Neutrophil (primary cell): ENCODE measurements around the gene CHST11.
A peak's percentile ranks its signal among the peaks of the same experiment; 100 is the strongest.

Experiments
- H3K27ac ChIP-seq: fragments of 200-600 bp; sonication (generic); 2 replicates; pipeline ENCODE4 v1.5.1; 2016; ENCODE audit warnings: mild to moderate bottlenecking, moderate library complexity
- H3K27me3 ChIP-seq: fragments of 200-600 bp; sonication (generic); 2 replicates; pipeline ENCODE4 v1.6.0; 2016; ENCODE audit warnings: mild to moderate bottlenecking
- H3K36me3 ChIP-seq: fragments of 200-600 bp; sonication (generic); 2 replicates; pipeline ENCODE4 v1.5.1; 2017
- H3K4me1 ChIP-seq, 2 experiments: fragments of 200-600 bp in 1 of 2; sonication (generic) in 1 of 2; 1 replicate in 1 of 2; 2 replicates in 1 of 2; pipeline versions ENCODE4 v1.5.1 to v1.6.1; 2013 to 2016; ENCODE audit warnings: low read depth in 1 of 2, low read length in 1 of 2, mild to moderate bottlenecking in 1 of 2, moderate library complexity in 1 of 2; ENCODE audit not compliant: control insufficient read depth in 1 of 2, insufficient read depth in 1 of 2
- H3K4me3 ChIP-seq, 2 experiments: fragments of 200-600 bp in 1 of 2; sonication (generic) in 1 of 2; 1 replicate in 1 of 2; 2 replicates in 1 of 2; pipeline ENCODE4 v1.5.1; 2013 to 2016; ENCODE audit warnings: low read depth in 1 of 2, low read length in 1 of 2, mild to moderate bottlenecking in 1 of 2, moderate library complexity in 1 of 2
- H3K9me3 ChIP-seq: fragments of 200-600 bp; sonication (generic); 2 replicates; pipeline ENCODE4 v1.5.1; 2016
- CTCF ChIP-seq: fragments of 200-600 bp; sonication (generic); IDR thresholded peaks from 2 replicates; pipeline ENCODE4 v1.5.1; 2016; ENCODE audit warnings: antibody characterized with exemption

CHST11 gene

GRCh38 chr12:104469066-104469465, 12.3 kb downstream of the CHST11 start:
- no peak for TF ChIP-seq CTCF
- Histone ChIP-seq H3K27me3 (no peaks in the 10 kb centered on the region), H3K36me3 (no peaks in the 10 kb centered on the region), H3K27ac (peak overlapping the region; percentile 7), H3K4me3 (no peak overlapping the region), H3K4me1 (peaks cover 76 to 84% of the 10 kb centered on the region in 2 experiments), H3K9me3 (no peaks in the 10 kb centered on the region)

DNA sequence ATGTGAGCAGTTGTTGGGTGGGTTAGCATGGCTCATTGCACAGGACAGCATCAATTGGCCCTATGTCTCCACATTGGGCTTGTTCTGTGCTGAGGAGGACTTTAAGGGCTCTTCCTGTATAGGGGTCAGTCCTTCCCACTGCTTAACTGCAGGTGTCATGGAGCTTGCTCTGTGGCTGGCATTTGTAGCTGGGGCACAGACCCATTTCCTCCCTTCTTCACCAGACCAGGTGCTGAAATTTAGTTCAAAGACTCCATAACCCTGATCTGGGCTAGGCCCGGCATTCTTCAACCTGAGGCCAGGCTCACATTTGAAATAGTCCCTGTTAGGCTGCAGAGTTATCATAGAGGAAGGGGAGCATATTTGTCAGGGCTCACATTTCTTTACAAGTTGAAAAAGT, 12.8 kb downstream of the CHST11 start:
- TF ChIP-seq CTCF, result no peak
- H3K36me3 ChIP-seq, result no peaks in the 10 kb centered on the region
- H3K27ac ChIP-seq, result peak overlapping the region; percentile 7
- peaks cover 72 to 79% of the 10 kb centered on the region in 2 experiments for H3K4me1 ChIP-seq
- H3K27me3 ChIP-seq, result no peaks in the 10 kb centered on the region
- no peak overlapping the region for H3K4me3 ChIP-seq
- H3K9me3 ChIP-seq, result no peaks in the 10 kb centered on the region

DNA sequence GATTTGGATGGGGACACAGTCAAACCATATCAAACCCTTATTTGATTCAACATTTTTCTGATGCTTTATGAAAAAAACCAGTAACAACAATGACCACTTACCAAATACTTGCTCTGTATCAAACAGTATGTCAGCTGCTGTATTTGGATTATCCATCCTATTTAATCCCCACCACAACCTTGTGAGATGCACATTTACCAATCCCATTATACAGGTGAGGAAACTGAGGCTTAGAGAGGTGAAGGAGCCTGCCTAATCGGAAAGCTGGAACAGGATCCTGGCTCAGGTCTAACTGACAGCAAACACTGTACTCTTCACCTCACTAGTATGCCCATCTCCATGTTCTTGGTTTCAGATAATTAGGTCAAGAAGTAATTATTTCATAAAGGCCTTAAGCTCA, 13.8 kb downstream of the CHST11 start:
- Histone ChIP-seq H3K4me3 (no peak overlapping the region), H3K27ac (no peak overlapping the region), H3K9me3 (no peaks in the 10 kb centered on the region), H3K36me3 (no peaks in the 10 kb centered on the region), H3K4me1 (peaks cover 62 to 69% of the 10 kb centered on the region in 2 experiments), H3K27me3 (no peaks in the 10 kb centered on the region)
- no peak for TF ChIP-seq CTCF

GRCh38 chr12:104471336-104471735, 14.6 kb downstream of the CHST11 start:
- Histone ChIP-seq H3K4me1 (peaks cover 56 to 61% of the 10 kb centered on the region in 2 experiments), H3K27ac (no peak overlapping the region), H3K9me3 (no peaks in the 10 kb centered on the region), H3K4me3 (no peak overlapping the region), H3K36me3 (no peaks in the 10 kb centered on the region), H3K27me3 (no peaks in the 10 kb centered on the region)
- no peak for TF ChIP-seq CTCF

DNA sequence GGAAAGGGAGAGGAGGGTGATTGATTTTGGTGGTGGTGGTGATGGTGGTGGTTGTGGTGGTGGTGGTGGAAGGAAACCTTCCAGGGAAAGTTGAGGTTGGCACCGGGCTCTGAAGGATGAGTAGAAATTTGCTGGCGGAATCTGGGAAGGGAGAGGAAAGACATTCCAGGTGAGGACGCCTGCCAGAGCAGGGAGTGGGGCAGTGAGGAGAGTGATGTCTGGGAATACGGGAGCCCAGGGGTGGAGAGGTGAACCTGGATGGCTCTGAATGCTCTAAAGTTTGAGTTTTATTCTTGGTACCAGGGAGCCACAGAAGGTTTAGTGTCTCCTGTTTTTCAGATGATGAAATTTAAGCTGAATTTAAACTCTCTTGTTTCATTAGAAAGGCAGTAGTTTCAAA, 16.0 kb downstream of the CHST11 start:
- Histone ChIP-seq H3K4me1 (peaks cover 54% of the 10 kb centered on the region in 2 experiments), H3K4me3 (no peak overlapping the region), H3K9me3 (no peaks in the 10 kb centered on the region), H3K27ac (no peak overlapping the region), H3K27me3 (no peaks in the 10 kb centered on the region), H3K36me3 (no peaks in the 10 kb centered on the region)
- no peak for TF ChIP-seq CTCF
